Measurements from ENCODE around the gene ZFP57.

The ZFP57 gene

DNA sequence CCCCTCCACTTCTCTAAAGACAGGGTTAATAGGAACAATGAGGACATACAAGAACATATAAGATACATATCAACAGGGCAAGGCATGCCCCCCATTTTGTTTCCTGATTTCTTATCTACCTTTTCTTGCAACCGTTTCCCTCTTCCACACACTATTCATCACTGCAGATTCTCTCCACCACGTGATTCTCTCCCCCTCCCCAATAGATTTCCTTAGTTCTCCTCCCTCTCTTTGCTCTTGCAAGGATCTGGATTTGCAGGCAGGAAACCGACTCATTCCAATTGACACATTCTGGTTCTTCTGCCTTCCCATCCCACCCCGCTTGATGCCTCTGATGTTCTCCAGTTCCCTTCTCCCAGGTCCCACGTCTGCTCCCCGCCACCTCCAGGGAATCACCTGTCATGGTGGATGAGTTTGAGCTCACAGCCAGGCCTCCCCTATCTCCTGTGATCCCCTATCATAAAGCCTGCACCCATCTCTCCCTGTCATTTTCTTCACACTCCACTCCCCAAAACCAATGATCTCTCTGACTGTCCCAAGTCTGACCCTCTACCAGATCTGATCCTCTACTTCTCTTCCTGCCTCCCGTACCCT is 55.5 kb downstream of the ZFP57 start:
- DNase-seq (ENCODE audit: low read depth) = no peak

DNA sequence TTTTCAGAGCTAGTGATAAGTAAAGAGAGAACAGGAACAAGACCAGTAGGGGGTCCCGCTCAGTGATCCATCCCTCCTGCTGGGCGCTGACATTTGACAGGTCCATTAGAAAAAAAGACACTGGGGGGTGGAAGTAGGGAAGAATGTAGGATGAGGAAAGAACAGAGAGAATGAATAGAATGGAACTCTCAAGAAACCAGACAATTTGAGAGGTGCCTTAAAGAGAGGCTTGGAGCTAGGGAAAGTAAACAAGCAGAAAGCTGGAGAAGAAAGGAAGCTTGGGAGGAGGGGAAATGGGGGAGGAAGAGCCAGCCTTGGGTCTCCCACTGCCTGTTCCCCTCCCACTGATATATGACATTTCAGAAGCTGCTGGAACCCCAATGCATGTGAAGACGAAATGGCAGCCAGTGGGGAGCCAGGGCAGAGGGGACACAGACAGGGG is 56.4 kb downstream of the ZFP57 start:
- no peak for DNase-seq (ENCODE audit: low read depth)

Measured in activated T-helper 9 cell treated with anti-CD3 and anti-CD28 coated beads, Interleukin-2, amount 50 U/mL, for 16 hours (primary cell).